ENCODE data around the gene ECHS1.
"Not testable (repeated sequence)": the region's sequence is repeated elsewhere in the genome, so short reads cannot be mapped to it uniquely, and the experiment has no call there.

Gene ECHS1

GRCh38 chr10:133381036-133381435, 7.9 kb upstream of the ECHS1 start:
- no peak overlapping the region for H3K4me3 ChIP-seq (ENCODE audit: low read length)
- no peaks in the 10 kb centered on the region for H3K4me1 ChIP-seq (ENCODE audit: control insufficient read depth, insufficient read depth, low read length)
- H3K27me3 ChIP-seq (ENCODE audit: control insufficient read depth, insufficient read depth, low read length) = no peaks in the 10 kb centered on the region
- no peaks in the 10 kb centered on the region for H3K36me3 ChIP-seq (ENCODE audit: control insufficient read depth, insufficient read depth, low read length)
- H3K27ac ChIP-seq (ENCODE audit: low read depth, low read length) = no peak overlapping the region
- H3K9ac ChIP-seq (ENCODE audit: low read length) = no peak overlapping the region

GRCh38 chr10:133379801-133380666, 6.9 kb upstream of the ECHS1 start:
- Histone ChIP-seq H3K9ac (ENCODE audit: low read length) (no peak overlapping the region), H3K27ac (ENCODE audit: low read depth, low read length) (no peak overlapping the region)

GRCh38 chr10:133379152-133379800, 6.1 kb upstream of the ECHS1 start, which contains the start of gene PAOX:
TSS of gene PAOX (plus strand) at chr10:133379262. CDS start at chr10:133379317, 55 bp downstream.
- Histone ChIP-seq H3K36me3 (ENCODE audit: control insufficient read depth, insufficient read depth, low read length) (no peaks in the 10 kb centered on the region), H3K27ac (ENCODE audit: low read depth, low read length) (peak within 1 kb of the TSS; percentile 74), H3K9ac (ENCODE audit: low read length) (peak within 1 kb of the TSS; percentile 58), H3K4me3 (ENCODE audit: low read length) (peak within 1 kb of the TSS; percentile 88), H3K27me3 (ENCODE audit: control insufficient read depth, insufficient read depth, low read length) (no peaks in the 10 kb centered on the region), H3K4me1 (ENCODE audit: control insufficient read depth, insufficient read depth, low read length) (no peaks in the 10 kb centered on the region)

More at GRCh38 chr10:133379801-133380666, 6.9 kb upstream of the ECHS1 start:
- Histone ChIP-seq H3K4me3 (ENCODE audit: low read length) (peak overlapping the region; percentile 66), H3K36me3 (ENCODE audit: control insufficient read depth, insufficient read depth, low read length) (no peaks in the 10 kb centered on the region), H3K27me3 (ENCODE audit: control insufficient read depth, insufficient read depth, low read length) (no peaks in the 10 kb centered on the region), H3K4me1 (ENCODE audit: control insufficient read depth, insufficient read depth, low read length) (no peaks in the 10 kb centered on the region)

GRCh38 chr10:133378251-133379096, 5.3 kb upstream of the ECHS1 start:
- H3K4me3 ChIP-seq (ENCODE audit: low read length) = peak overlapping the region; percentile 88
- no peaks in the 10 kb centered on the region for H3K27me3 ChIP-seq (ENCODE audit: control insufficient read depth, insufficient read depth, low read length)
- H3K27ac ChIP-seq (ENCODE audit: low read depth, low read length) = peak overlapping the region; percentile 74
- no peaks in the 10 kb centered on the region for H3K36me3 ChIP-seq (ENCODE audit: control insufficient read depth, insufficient read depth, low read length)
- H3K4me1 ChIP-seq (ENCODE audit: control insufficient read depth, insufficient read depth, low read length) = no peaks in the 10 kb centered on the region
- peak overlapping the region; percentile 58 for H3K9ac ChIP-seq (ENCODE audit: low read length)

GRCh38 chr10:133377818-133378250, 4.7 kb upstream of the ECHS1 start:
- no peak overlapping the region for H3K9ac ChIP-seq (ENCODE audit: low read length)
- no peak overlapping the region for H3K27ac ChIP-seq (ENCODE audit: low read depth, low read length)
- H3K4me1 ChIP-seq (ENCODE audit: control insufficient read depth, insufficient read depth, low read length) = no peaks in the 10 kb centered on the region
- peak overlapping the region; percentile 88 for H3K4me3 ChIP-seq (ENCODE audit: low read length)
- H3K36me3 ChIP-seq (ENCODE audit: control insufficient read depth, insufficient read depth, low read length) = no peaks in the 10 kb centered on the region
- H3K27me3 ChIP-seq (ENCODE audit: control insufficient read depth, insufficient read depth, low read length) = no peaks in the 10 kb centered on the region

- Histone ChIP-seq H3K9ac (ENCODE audit: low read length) (no peak overlapping the region), H3K36me3 (ENCODE audit: control insufficient read depth, insufficient read depth, low read length) (no peaks in the 10 kb centered on the region), H3K4me1 (ENCODE audit: control insufficient read depth, insufficient read depth, low read length) (peaks cover under 1% of the 10 kb centered on the region), H3K27me3 (ENCODE audit: control insufficient read depth, insufficient read depth, low read length) (no peaks in the 10 kb centered on the region), H3K27ac (ENCODE audit: low read depth, low read length) (no peak overlapping the region), H3K4me3 (ENCODE audit: low read length) (no peak overlapping the region)
These were observed 4.1 kb upstream of the ECHS1 start for GRCh38 chr10:133377025-133377817.

- not testable (repeated sequence) for H3K4me1 ChIP-seq (ENCODE audit: control insufficient read depth, insufficient read depth, low read length); H3K4me3 ChIP-seq (ENCODE audit: low read length); H3K9ac ChIP-seq (ENCODE audit: low read length); H3K36me3 ChIP-seq (ENCODE audit: control insufficient read depth, insufficient read depth, low read length); H3K27ac ChIP-seq (ENCODE audit: low read depth, low read length); H3K27me3 ChIP-seq (ENCODE audit: control insufficient read depth, insufficient read depth, low read length)
These were observed 3.0 kb upstream of the ECHS1 start for GRCh38 chr10:133376183-133376582.

GRCh38 chr10:133375357-133376115, 2.4 kb upstream of the ECHS1 start:
- H3K36me3 ChIP-seq (ENCODE audit: control insufficient read depth, insufficient read depth, low read length) = no peaks in the 10 kb centered on the region
- H3K9ac ChIP-seq (ENCODE audit: low read length) = no peak overlapping the region
- no peak overlapping the region for H3K27ac ChIP-seq (ENCODE audit: low read depth, low read length)
- H3K4me1 ChIP-seq (ENCODE audit: control insufficient read depth, insufficient read depth, low read length) = peaks cover 2% of the 10 kb centered on the region
- H3K27me3 ChIP-seq (ENCODE audit: control insufficient read depth, insufficient read depth, low read length) = no peaks in the 10 kb centered on the region
- H3K4me3 ChIP-seq (ENCODE audit: low read length) = no peak overlapping the region

GRCh38 chr10:133372507-133372906, 647 bp downstream of the ECHS1 start:
- H3K27ac ChIP-seq (ENCODE audit: low read depth, low read length) = no peak overlapping the region
- peaks cover 22% of the 10 kb centered on the region for H3K36me3 ChIP-seq (ENCODE audit: control insufficient read depth, insufficient read depth, low read length)
- H3K9ac ChIP-seq (ENCODE audit: low read length) = no peak overlapping the region
- H3K4me1 ChIP-seq (ENCODE audit: control insufficient read depth, insufficient read depth, low read length) = peaks cover 2% of the 10 kb centered on the region
- H3K4me3 ChIP-seq (ENCODE audit: low read length) = peak overlapping the region; percentile 46
- H3K27me3 ChIP-seq (ENCODE audit: control insufficient read depth, insufficient read depth, low read length) = no peaks in the 10 kb centered on the region

- peaks cover 34% of the 10 kb centered on the region for H3K36me3 ChIP-seq (ENCODE audit: control insufficient read depth, insufficient read depth, low read length)
- H3K4me1 ChIP-seq (ENCODE audit: control insufficient read depth, insufficient read depth, low read length) = peaks cover 2% of the 10 kb centered on the region
- no peak overlapping the region for H3K27ac ChIP-seq (ENCODE audit: low read depth, low read length)
- H3K4me3 ChIP-seq (ENCODE audit: low read length) = no peak overlapping the region
- H3K27me3 ChIP-seq (ENCODE audit: control insufficient read depth, insufficient read depth, low read length) = no peaks in the 10 kb centered on the region
- no peak overlapping the region for H3K9ac ChIP-seq (ENCODE audit: low read length)
These were observed 2.9 kb downstream of the ECHS1 start for GRCh38 chr10:133370030-133370786.
